B cell (primary cell): Measurements from ENCODE around the gene SMTNL2. TPM values are rescaled to one million over a fixed set of nuclear protein-coding genes. Genes with fewer than 3 reads are reported as not detected.

Experiments used
- ATAC-seq: fragments of 200-7000 bp; cut with Tn5 transposase; one replicate; pipeline ENCODE4 v1.10.0; 2021; ENCODE audit warnings: low read depth, mild to moderate bottlenecking, moderate number of reproducible peaks, moderate library complexity
- CTCF ChIA-PET: fragments of 350-600 bp; sonication (Branson Sonifier 250); formaldehyde crosslinking; loops from one replicate; lab custom pipeline; 2021; ENCODE audit warnings: antibody characterized with exemption, inconsistent platforms; lab: Charles Lee
- POLR2A ChIA-PET: fragments of 350-600 bp; sonication (Branson Sonifier 250); formaldehyde crosslinking; loops from one replicate; lab custom pipeline; 2021; ENCODE audit warnings: antibody characterized with exemption; lab: Charles Lee
- DNase-seq: peaks from one replicate; pipeline ENCODE4 v3.0.0; 2013
- H2AFZ ChIP-seq: 2 replicates; pipeline ENCODE4 v1.6.1; 2012; ENCODE audit warnings: mild to moderate bottlenecking, low read depth, low read length; ENCODE audit not compliant: insufficient read depth, poor library complexity, severe bottlenecking
- H3K27ac ChIP-seq, 2 donors: 1 replicate in 1 of 2; 2 replicates in 1 of 2; pipeline ENCODE4 v1.5.1; 2012 to 2013; ENCODE audit warnings: low read length in 2 of 2, mild to moderate bottlenecking in 2 of 2, moderate library complexity in 1 of 2
- H3K27me3 ChIP-seq, 4 experiments: fragments of 200-600 bp in 1 of 4; sonication (generic) in 1 of 4; replicated peaks in 1 of 4; 1 replicate in 2 of 4; 2 replicates in 2 of 4; pipeline versions ENCODE4 v1.6.1 to v1.7.0; 2013 to 2016; ENCODE audit warnings: low read length in 3 of 4, mild to moderate bottlenecking in 2 of 4, mixed read lengths in 1 of 4, moderate library complexity in 1 of 4; ENCODE audit not compliant: insufficient read depth in 4 of 4, control insufficient read depth in 3 of 4; ENCODE audit errors: control extremely low read depth in 1 of 4
- H3K36me3 ChIP-seq, 2 experiments: replicated peaks in 1 of 2; 1 replicate in 1 of 2; 2 replicates in 1 of 2; pipeline versions ENCODE4 v1.6.1 to v1.7.1; 2013; ENCODE audit warnings: low read length in 1 of 2; ENCODE audit not compliant: insufficient read depth in 2 of 2, control insufficient read depth in 1 of 2; ENCODE audit errors: control extremely low read depth in 1 of 2, extremely low read depth in 1 of 2
- H3K4me1 ChIP-seq, 2 donors: fragments of 200-600 bp in 1 of 2; sonication (generic) in 1 of 2; 1 replicate in 1 of 2; 2 replicates in 1 of 2; pipeline versions ENCODE4 v1.5.1 to v1.6.1; 2013 to 2017; ENCODE audit warnings: low read length in 2 of 2; ENCODE audit not compliant: control insufficient read depth in 2 of 2, insufficient read depth in 2 of 2
- H3K4me2 ChIP-seq: replicated peaks from 2 replicates; pipeline ENCODE3; 2012; ENCODE audit warnings: mild to moderate bottlenecking, low read depth, low read length; ENCODE audit not compliant: poor library complexity, severe bottlenecking
- H3K4me3 ChIP-seq, 5 experiments: fragments of 200-600 bp in 1 of 5; sonication (generic) in 1 of 5; 1 replicate in 3 of 5; 2 replicates in 2 of 5; pipeline versions ENCODE4 v1.5.1 to v1.7.0; 2011 to 2016; ENCODE audit warnings: low read length in 4 of 5, mild to moderate bottlenecking in 4 of 5, low read depth in 2 of 5, control low read depth in 1 of 5, moderate library complexity in 1 of 5; ENCODE audit not compliant: insufficient read depth in 1 of 5; ENCODE audit errors: control extremely low read depth in 1 of 5, extremely low read depth in 1 of 5
- H3K79me2 ChIP-seq: fragments of 200-600 bp; sonication (generic); one replicate; pipeline ENCODE4 v1.6.0; 2016; ENCODE audit warnings: low read length; ENCODE audit not compliant: control insufficient read depth, insufficient read depth
- H3K9ac ChIP-seq: fragments of 200-600 bp; sonication (generic); 2 replicates; pipeline ENCODE4 v1.6.1; 2017; ENCODE audit warnings: mild to moderate bottlenecking, low read length, moderate library complexity
- H3K9me3 ChIP-seq, 3 donors: one replicate each; pipeline versions ENCODE4 v1.6.1 to v1.7.1; 2013; ENCODE audit warnings: low read length in 2 of 3; ENCODE audit not compliant: control insufficient read depth in 2 of 3, insufficient read depth in 1 of 3; ENCODE audit errors: control extremely low read depth in 1 of 3
- H4K20me1 ChIP-seq: 2 replicates; pipeline ENCODE4 v1.6.0; 2012; ENCODE audit warnings: mild to moderate bottlenecking, low read length; ENCODE audit not compliant: insufficient read depth, control insufficient read depth, poor library complexity, severe bottlenecking
- H3K27ac Mint-ChIP-seq: one replicate; pipeline ENCODE4 v1.8.0; 2021; ENCODE audit warnings: mixed read lengths
- H3K27me3 Mint-ChIP-seq: one replicate; pipeline ENCODE4 v1.8.0; 2021; ENCODE audit warnings: mixed read lengths
- H3K4me1 Mint-ChIP-seq: one replicate; pipeline ENCODE4 v1.8.0; 2021; ENCODE audit warnings: mixed read lengths
- H3K4me3 Mint-ChIP-seq: one replicate; pipeline ENCODE4 v1.8.0; 2021; ENCODE audit warnings: mixed read lengths
- H3K9me3 Mint-ChIP-seq: one replicate; pipeline ENCODE4 v1.8.0; 2022; ENCODE audit warnings: mixed read lengths; ENCODE audit not compliant: insufficient read depth
- EZH2 ChIP-seq: IDR thresholded peaks from 2 replicates; pipeline ENCODE4 v1.6.1; 2012; ENCODE audit warnings: borderline replicate concordance, low read depth, mild to moderate bottlenecking, moderate library complexity, low read length; ENCODE audit not compliant: insufficient read depth, poor library complexity, severe bottlenecking
- whole genome bisulfite sequencing: methylation state at CpG from one replicate; pipeline ENCODE4 v1.1.5; 2013; ENCODE audit warnings: missing lambda C conversion rate; ENCODE audit not compliant: insufficient coverage; 5-methylcytosine and 5-hydroxymethylcytosine counted together
- intact Hi-C: fragments of 100-400 bp; cut with micrococcal nuclease; formaldehyde crosslinking; loops from one replicate; pipeline ENCODE4 v1.10.0; 2022
- polyA plus RNA-seq: library from polyadenylated mRNA; depleted of rRNA; stranded (reverse); fragments of >200 nt; gene quantifications from 2 replicates; pipeline ENCODE4 v1.2.3, GENCODE V29; 2012
- total RNA-seq, 2 donors: library from RNA; stranded (reverse); fragments of 120-200 nt in 1 of 2; gene quantifications; 1 replicate in 1 of 2; 2 replicates in 1 of 2; pipeline versions ENCODE4 v1.2.3 to v1.2.4, GENCODE V29; 2013 to 2022
- TF ChIP-seq, protein P1 (sequence below): fragments of 200-600 bp; IDR thresholded peaks from one replicate; pipeline ENCODE4 v1.8.0; 2022; ENCODE audit warnings: antibody characterized with exemption, mild to moderate bottlenecking

The SMTNL2 gene
- total and polyA plus RNA-seq, 2 donors (not counting 1 experiment from before 2014, with no cell fraction given) = not detected

DNA sequence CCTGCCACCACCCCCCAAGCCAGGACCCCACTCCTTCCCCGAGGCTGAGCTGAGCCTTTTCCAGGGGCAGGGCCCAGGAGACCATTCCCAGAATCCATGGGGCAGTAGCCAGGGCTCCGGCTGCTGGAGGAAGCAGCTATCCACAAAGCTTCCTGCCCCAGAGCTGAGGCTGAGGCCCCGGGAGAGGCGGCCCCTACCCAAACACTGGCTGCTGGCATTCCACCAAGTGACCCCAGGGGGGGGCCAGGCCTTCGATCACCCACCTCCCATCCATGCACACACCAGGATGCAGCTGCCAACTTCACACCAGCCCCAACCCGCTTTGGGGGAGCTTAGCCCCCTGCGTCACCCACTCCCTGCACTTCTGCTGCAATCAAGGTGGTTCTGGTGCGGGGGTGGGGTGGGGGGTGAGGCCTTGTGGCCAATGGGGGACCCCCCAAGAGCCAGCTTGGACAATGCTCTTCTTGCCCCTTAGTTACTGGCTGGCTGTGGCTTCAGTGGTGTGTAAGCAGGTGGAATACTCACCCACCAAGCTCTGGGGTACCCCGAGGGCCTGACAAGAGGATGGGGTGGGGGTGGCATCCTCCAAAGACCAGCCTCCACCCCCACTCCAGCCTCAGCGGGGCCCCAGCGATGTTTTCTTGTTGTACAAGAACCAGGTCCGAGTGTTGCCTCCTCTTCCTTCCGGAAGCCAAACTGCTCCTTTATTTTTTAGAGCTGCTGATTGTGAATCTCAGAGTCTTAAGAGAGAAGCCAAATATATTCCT, 45.9 kb upstream of the SMTNL2 start:
- no peaks in the 10 kb centered on the region for H4K20me1 ChIP-seq
- no peak for ATAC-seq
- H3K4me2 ChIP-seq = no peak overlapping the region
- no peak overlapping the region for H3K4me3 Mint-ChIP-seq
- H3K4me1 Mint-ChIP-seq = peaks cover 2% of the 10 kb centered on the region
- no peak for DNase-seq
- H3K4me1 ChIP-seq = peaks cover 0 to 3% of the 10 kb centered on the region in 2 donors
- no peak overlapping the region for H3K9ac ChIP-seq
- H2AFZ ChIP-seq = no peak overlapping the region
- H3K27me3 ChIP-seq = no peaks in the 10 kb centered on the region
- H3K79me2 ChIP-seq = no peaks in the 10 kb centered on the region
- H3K9me3 Mint-ChIP-seq = no peaks in the 10 kb centered on the region
- no peak overlapping the region for H3K27ac Mint-ChIP-seq
- H3K9me3 ChIP-seq = no peaks in the 10 kb centered on the region
- H3K36me3 ChIP-seq = peaks cover 0 to 39% of the 10 kb centered on the region in 2 experiments
- ChIA-PET POLR2A (no interaction called here), CTCF (interaction anchor here (1.0 kb wide), 1 partner anchor 119 kb away, joined by 4 read pairs; no protein-coding TSS in a partner anchor)
- peaks cover under 1% of the 10 kb centered on the region for H3K27me3 Mint-ChIP-seq
- WGBS = 68% methylated on average over 6 of the region's 13 CpGs
- no peak overlapping the region for H3K27ac ChIP-seq
- no peak overlapping the region for H3K4me3 ChIP-seq
- TF ChIP-seq EZH2 = no peak
- TF ChIP-seq, protein P1, sequence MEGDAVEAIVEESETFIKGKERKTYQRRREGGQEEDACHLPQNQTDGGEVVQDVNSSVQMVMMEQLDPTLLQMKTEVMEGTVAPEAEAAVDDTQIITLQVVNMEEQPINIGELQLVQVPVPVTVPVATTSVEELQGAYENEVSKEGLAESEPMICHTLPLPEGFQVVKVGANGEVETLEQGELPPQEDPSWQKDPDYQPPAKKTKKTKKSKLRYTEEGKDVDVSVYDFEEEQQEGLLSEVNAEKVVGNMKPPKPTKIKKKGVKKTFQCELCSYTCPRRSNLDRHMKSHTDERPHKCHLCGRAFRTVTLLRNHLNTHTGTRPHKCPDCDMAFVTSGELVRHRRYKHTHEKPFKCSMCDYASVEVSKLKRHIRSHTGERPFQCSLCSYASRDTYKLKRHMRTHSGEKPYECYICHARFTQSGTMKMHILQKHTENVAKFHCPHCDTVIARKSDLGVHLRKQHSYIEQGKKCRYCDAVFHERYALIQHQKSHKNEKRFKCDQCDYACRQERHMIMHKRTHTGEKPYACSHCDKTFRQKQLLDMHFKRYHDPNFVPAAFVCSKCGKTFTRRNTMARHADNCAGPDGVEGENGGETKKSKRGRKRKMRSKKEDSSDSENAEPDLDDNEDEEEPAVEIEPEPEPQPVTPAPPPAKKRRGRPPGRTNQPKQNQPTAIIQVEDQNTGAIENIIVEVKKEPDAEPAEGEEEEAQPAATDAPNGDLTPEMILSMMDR = no peak
- intact Hi-C loops = no loop called here

DNA sequence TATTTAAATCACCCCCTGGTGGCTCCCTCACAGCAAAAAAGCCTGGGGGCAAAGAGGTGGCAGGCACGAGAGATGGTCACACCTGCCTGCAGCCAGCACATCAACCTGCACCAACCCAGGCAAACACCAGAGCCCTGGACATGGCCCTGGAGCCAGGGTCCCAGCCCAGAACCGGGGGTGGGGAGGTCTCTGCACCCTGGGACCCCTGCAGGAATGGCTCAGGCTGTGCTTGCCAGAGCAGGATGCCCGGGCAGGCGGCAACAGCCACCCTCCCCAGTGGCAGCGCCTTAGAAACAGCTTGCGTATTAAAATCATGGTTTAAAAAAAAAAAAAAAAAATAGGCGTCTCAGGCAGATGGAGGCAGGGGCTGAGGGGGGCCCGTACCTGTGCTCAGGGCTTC, 45.3 kb upstream of the SMTNL2 start:
- Histone ChIP-seq H3K27me3 (no peaks in the 10 kb centered on the region), H3K36me3 (peaks cover 0 to 45% of the 10 kb centered on the region in 2 experiments), H3K9ac (no peak overlapping the region), H2AFZ (no peak overlapping the region), H4K20me1 (no peaks in the 10 kb centered on the region), H3K79me2 (no peaks in the 10 kb centered on the region), H3K4me1 (peaks cover 0 to 3% of the 10 kb centered on the region in 2 donors), H3K9me3 (no peaks in the 10 kb centered on the region), H3K4me3 (no peak overlapping the region), H3K27ac (no peak overlapping the region), H3K4me2 (no peak overlapping the region)
- Mint-ChIP-seq H3K27ac (no peak overlapping the region), H3K4me3 (no peak overlapping the region), H3K27me3 (no peaks in the 10 kb centered on the region), H3K9me3 (no peaks in the 10 kb centered on the region), H3K4me1 (peaks cover 2% of the 10 kb centered on the region)
- ATAC-seq = no peak
- 91% methylated on average over 7 of the region's 8 CpGs for WGBS
- CTCF ChIA-PET = interaction anchor here (1.0 kb wide), 1 partner anchor 120 kb away, joined by 4 read pairs; no protein-coding TSS in a partner anchor
- TF ChIP-seq EZH2 = no peak
- TF ChIP-seq, protein P1 = no peak
- intact Hi-C loops = no loop called here
- POLR2A ChIA-PET = no interaction called here
- DNase-seq = no peak
